Neural cell (in vitro differentiated cells): Measurements from ENCODE around the gene RMI2. TPM values are rescaled to one million over a fixed set of nuclear protein-coding genes. Genes with fewer than 3 reads are reported as not detected.

Experiments
- H2AFZ ChIP-seq: fragments of 200-600, 300-800 bp; sonication (generic), shearing (Covaris generic); 2 replicates; pipeline ENCODE4 v1.6.0; 2014; ENCODE audit warnings: low read depth, mild to moderate bottlenecking, antibody characterized with exemption, low read length, moderate library complexity
- H3F3A ChIP-seq: fragments of 200-600 bp; shearing (Covaris generic); 2 replicates; pipeline ENCODE4 v1.6.1; 2016; ENCODE audit warnings: mild to moderate bottlenecking, moderate library complexity, mixed read lengths, antibody characterized with exemption, low read length; ENCODE audit not compliant: insufficient read depth, poor library complexity, severe bottlenecking
- H3K27ac ChIP-seq: fragments of 200-600, 300-800 bp; sonication (generic), shearing (Covaris generic); 2 replicates; pipeline ENCODE4 v1.5.1; 2014; ENCODE audit warnings: mild to moderate bottlenecking, low read length, moderate library complexity
- H3K27me3 ChIP-seq: fragments of 300-800, 200-600 bp; sonication (generic), shearing (Covaris generic); 2 replicates; pipeline ENCODE4 v1.6.0; 2014; ENCODE audit warnings: mild to moderate bottlenecking, low read depth, low read length, moderate library complexity; ENCODE audit not compliant: insufficient read depth
- H3K36me3 ChIP-seq: fragments of 300-800, 200-600 bp; sonication (generic), shearing (Covaris generic); 2 replicates; pipeline ENCODE4 v1.5.1; 2014; ENCODE audit warnings: mild to moderate bottlenecking, antibody characterized with exemption, low read length, moderate library complexity; ENCODE audit not compliant: insufficient read depth
- H3K4me2 ChIP-seq: fragments of 300-800, 200-600 bp; sonication (generic), shearing (Covaris generic); 2 replicates; pipeline ENCODE4 v1.6.0; 2014; ENCODE audit warnings: mild to moderate bottlenecking, low read length
- H3K4me3 ChIP-seq: fragments of 300-800, 200-600 bp; sonication (generic), shearing (Covaris generic); 2 replicates; pipeline ENCODE4 v1.5.1; 2014; ENCODE audit warnings: mild to moderate bottlenecking, low read length, moderate library complexity
- H3K79me2 ChIP-seq: fragments of 200-600 bp; shearing (Covaris generic); replicated peaks from 2 replicates; pipeline ENCODE4 v1.6.0; 2014; ENCODE audit warnings: mild to moderate bottlenecking, low read length, moderate library complexity; ENCODE audit not compliant: insufficient read depth
- H3K9ac ChIP-seq: fragments of 300-800, 200-600 bp; sonication (generic), shearing (Covaris generic); 2 replicates; pipeline ENCODE4 v1.6.1; 2016; ENCODE audit warnings: mild to moderate bottlenecking, low read length, mixed read lengths
- H3K9me2 ChIP-seq: fragments of 200-600 bp; shearing (Covaris generic); 2 replicates; pipeline ENCODE4 v1.6.1; 2016; ENCODE audit warnings: mild to moderate bottlenecking, low read length, mixed read lengths; ENCODE audit not compliant: insufficient read depth
- H3K9me3 ChIP-seq: fragments of 200-600, 300-800 bp; sonication (generic), shearing (Covaris generic); 2 replicates; pipeline ENCODE4 v1.6.1; 2016; ENCODE audit warnings: mild to moderate bottlenecking, mixed run types, low read length, moderate library complexity, mixed read lengths
- H4K20me1 ChIP-seq: fragments of 200-600 bp; shearing (Covaris generic); 2 replicates; pipeline ENCODE4 v1.6.1; 2016; ENCODE audit warnings: mild to moderate bottlenecking, mixed run types; ENCODE audit not compliant: insufficient read depth
- CTCF ChIP-seq: fragments of 450-650 bp; IDR thresholded peaks from 2 replicates; pipeline ENCODE4 v1.5.1; 2014; ENCODE audit warnings: antibody characterized with exemption, mild to moderate bottlenecking, moderate library complexity; ENCODE audit not compliant: poor library complexity, severe bottlenecking
- EP300 ChIP-seq: fragments of 450-650 bp; conservative IDR thresholded peaks from 2 replicates; pipeline ENCODE4 v1.6.1; 2014; ENCODE audit warnings: antibody characterized with exemption, mild to moderate bottlenecking, moderate library complexity; ENCODE audit not compliant: poor library complexity, severe bottlenecking
- EZH2 ChIP-seq: fragments of 200-600, 300-800 bp; shearing (Covaris generic), sonication (generic); IDR thresholded peaks from 2 replicates; pipeline ENCODE4 v1.6.1; 2014; ENCODE audit warnings: antibody characterized with exemption, low read length, borderline replicate concordance, mild to moderate bottlenecking; ENCODE audit not compliant: insufficient read depth, poor library complexity, severe bottlenecking
- MXI1 ChIP-seq: fragments of 450-650 bp; conservative IDR thresholded peaks from 2 replicates; pipeline ENCODE4 v1.6.1; 2014; ENCODE audit warnings: antibody characterized with exemption, mild to moderate bottlenecking; ENCODE audit not compliant: poor library complexity, severe bottlenecking
- POLR2AphosphoS5 ChIP-seq: IDR thresholded peaks from 2 replicates; pipeline ENCODE4 v1.6.1; 2012
- RAD21 ChIP-seq: fragments of 450-650 bp; conservative IDR thresholded peaks from 2 replicates; pipeline ENCODE4 v1.6.1; 2014; ENCODE audit warnings: antibody characterized with exemption, mild to moderate bottlenecking, moderate library complexity
- SMC3 ChIP-seq: fragments of 450-650 bp; conservative IDR thresholded peaks from 2 replicates; pipeline ENCODE4 v1.6.1; 2014; ENCODE audit warnings: antibody characterized with exemption, mild to moderate bottlenecking, moderate library complexity; ENCODE audit not compliant: poor library complexity
- TAF1 ChIP-seq: IDR thresholded peaks from 2 replicates; pipeline ENCODE4 v1.6.1; 2012; ENCODE audit warnings: low read depth
- polyA plus RNA-seq: library from polyadenylated mRNA; depleted of rRNA; stranded (reverse); fragments of >200 nt; gene quantifications from 2 replicates; pipeline ENCODE4 v1.2.3, GENCODE V29; 2014
- TF ChIP-seq, protein P1 (sequence below): IDR thresholded peaks from 2 replicates; pipeline ENCODE4 v1.6.1; 2012; ENCODE audit warnings: borderline replicate concordance

Gene RMI2
- polyA plus RNA-seq, 1 donor from 2014 or later = 0.48 TPM

DNA sequence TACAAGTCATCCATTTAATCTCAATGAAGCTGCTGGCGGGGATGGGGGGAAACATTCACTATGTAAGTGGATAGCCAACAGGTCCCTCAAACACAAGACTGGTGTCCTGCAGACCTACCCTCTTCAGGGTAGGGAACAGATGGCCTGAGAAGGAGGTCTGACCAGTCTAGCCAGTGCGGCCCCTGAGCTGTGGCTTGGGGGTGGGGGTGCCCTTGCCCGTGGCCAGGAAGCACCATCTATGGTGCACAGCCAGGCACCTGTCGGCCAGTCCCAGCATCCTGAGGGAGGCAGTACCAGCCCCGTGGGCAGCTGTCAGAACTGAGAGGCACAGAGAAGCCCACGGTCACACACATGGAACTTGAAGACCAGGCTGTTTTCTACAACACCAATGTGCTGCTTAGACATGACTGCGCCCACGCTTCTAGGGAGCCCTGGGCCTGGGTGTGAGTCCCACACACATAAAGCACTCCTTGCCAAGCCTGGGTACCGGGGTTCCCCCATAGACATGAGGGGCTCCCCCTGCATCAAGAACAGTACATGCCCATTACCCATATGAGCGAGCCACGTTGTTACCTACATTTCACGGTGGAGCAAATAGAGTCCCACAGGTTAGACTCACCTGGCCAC, 40.9 kb downstream of the RMI2 start:
- no peak overlapping the region for H3K27ac ChIP-seq
- H3K4me2 ChIP-seq = no peak overlapping the region
- no peak for TF ChIP-seq RAD21
- TF ChIP-seq EZH2 = no peak
- no peak for TF ChIP-seq SMC3
- no peak for TF ChIP-seq CTCF
- TF ChIP-seq, protein P1, sequence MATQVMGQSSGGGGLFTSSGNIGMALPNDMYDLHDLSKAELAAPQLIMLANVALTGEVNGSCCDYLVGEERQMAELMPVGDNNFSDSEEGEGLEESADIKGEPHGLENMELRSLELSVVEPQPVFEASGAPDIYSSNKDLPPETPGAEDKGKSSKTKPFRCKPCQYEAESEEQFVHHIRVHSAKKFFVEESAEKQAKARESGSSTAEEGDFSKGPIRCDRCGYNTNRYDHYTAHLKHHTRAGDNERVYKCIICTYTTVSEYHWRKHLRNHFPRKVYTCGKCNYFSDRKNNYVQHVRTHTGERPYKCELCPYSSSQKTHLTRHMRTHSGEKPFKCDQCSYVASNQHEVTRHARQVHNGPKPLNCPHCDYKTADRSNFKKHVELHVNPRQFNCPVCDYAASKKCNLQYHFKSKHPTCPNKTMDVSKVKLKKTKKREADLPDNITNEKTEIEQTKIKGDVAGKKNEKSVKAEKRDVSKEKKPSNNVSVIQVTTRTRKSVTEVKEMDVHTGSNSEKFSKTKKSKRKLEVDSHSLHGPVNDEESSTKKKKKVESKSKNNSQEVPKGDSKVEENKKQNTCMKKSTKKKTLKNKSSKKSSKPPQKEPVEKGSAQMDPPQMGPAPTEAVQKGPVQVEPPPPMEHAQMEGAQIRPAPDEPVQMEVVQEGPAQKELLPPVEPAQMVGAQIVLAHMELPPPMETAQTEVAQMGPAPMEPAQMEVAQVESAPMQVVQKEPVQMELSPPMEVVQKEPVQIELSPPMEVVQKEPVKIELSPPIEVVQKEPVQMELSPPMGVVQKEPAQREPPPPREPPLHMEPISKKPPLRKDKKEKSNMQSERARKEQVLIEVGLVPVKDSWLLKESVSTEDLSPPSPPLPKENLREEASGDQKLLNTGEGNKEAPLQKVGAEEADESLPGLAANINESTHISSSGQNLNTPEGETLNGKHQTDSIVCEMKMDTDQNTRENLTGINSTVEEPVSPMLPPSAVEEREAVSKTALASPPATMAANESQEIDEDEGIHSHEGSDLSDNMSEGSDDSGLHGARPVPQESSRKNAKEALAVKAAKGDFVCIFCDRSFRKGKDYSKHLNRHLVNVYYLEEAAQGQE = no peak
- no peak for TF ChIP-seq POLR2AphosphoS5
- no peak for TF ChIP-seq EP300
- TF ChIP-seq MXI1 = no peak
- no peak for TF ChIP-seq TAF1
- no peaks in the 10 kb centered on the region for H3F3A ChIP-seq
- H4K20me1 ChIP-seq = no peaks in the 10 kb centered on the region
- H3K9ac ChIP-seq = no peak overlapping the region
- no peaks in the 10 kb centered on the region for H3K79me2 ChIP-seq
- H3K36me3 ChIP-seq = no peaks in the 10 kb centered on the region
- no peaks in the 10 kb centered on the region for H3K27me3 ChIP-seq
- no peak overlapping the region for H2AFZ ChIP-seq
- H3K9me3 ChIP-seq = no peaks in the 10 kb centered on the region
- no peak overlapping the region for H3K4me3 ChIP-seq
- no peaks in the 10 kb centered on the region for H3K9me2 ChIP-seq

GRCh38 chr16:11386791-11387546, 41.7 kb downstream of the RMI2 start:
- H3K4me2 ChIP-seq = no peak overlapping the region
- TF ChIP-seq RAD21 = no peak
- no peaks in the 10 kb centered on the region for H4K20me1 ChIP-seq
- no peak overlapping the region for H3K27ac ChIP-seq
- no peaks in the 10 kb centered on the region for H3K36me3 ChIP-seq
- H3K9ac ChIP-seq = no peak overlapping the region
- no peak overlapping the region for H3K4me3 ChIP-seq
- H3K9me3 ChIP-seq = no peaks in the 10 kb centered on the region
- H3K79me2 ChIP-seq = no peaks in the 10 kb centered on the region
- H3F3A ChIP-seq = no peaks in the 10 kb centered on the region
- no peaks in the 10 kb centered on the region for H3K27me3 ChIP-seq
- H2AFZ ChIP-seq = no peak overlapping the region
- no peaks in the 10 kb centered on the region for H3K9me2 ChIP-seq
